Measurements from ENCODE around the gene IL1F10.

DNA sequence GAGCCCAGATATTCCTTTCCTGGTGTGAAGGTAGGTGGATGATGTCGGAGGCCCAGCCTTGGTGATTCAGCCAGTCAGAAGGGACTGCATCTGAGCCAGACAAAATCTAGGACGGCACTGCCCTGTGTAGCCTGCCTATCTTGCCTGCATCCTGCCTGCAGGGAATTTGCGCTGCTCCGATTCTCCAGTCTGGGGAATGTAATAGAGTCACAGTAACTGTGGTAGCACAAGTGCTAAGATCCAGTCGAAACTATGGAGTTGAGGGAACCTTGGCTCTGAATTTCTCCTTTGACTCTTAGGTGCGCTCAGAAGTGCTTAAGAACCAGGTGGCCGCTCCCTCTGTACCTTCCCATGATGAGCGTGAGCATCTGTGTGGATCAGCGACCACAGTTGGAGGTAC is 31.0 kb upstream of the IL1F10 start:
- TF ChIP-seq, protein P1, sequence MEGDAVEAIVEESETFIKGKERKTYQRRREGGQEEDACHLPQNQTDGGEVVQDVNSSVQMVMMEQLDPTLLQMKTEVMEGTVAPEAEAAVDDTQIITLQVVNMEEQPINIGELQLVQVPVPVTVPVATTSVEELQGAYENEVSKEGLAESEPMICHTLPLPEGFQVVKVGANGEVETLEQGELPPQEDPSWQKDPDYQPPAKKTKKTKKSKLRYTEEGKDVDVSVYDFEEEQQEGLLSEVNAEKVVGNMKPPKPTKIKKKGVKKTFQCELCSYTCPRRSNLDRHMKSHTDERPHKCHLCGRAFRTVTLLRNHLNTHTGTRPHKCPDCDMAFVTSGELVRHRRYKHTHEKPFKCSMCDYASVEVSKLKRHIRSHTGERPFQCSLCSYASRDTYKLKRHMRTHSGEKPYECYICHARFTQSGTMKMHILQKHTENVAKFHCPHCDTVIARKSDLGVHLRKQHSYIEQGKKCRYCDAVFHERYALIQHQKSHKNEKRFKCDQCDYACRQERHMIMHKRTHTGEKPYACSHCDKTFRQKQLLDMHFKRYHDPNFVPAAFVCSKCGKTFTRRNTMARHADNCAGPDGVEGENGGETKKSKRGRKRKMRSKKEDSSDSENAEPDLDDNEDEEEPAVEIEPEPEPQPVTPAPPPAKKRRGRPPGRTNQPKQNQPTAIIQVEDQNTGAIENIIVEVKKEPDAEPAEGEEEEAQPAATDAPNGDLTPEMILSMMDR (optimal IDR thresholded peaks at IDR 0.05 in 1 of 3, IDR thresholded peaks at IDR 0.05 in 1 of 3, conservative IDR thresholded peaks at IDR 0.05 in 1 of 3; ENCODE audit: extremely low read depth in 1 of 3, insufficient read depth in 2 of 3, low read length in 3 of 3) = no peak
- no peak for TF ChIP-seq EZH2 (IDR thresholded peaks at IDR 0.05; ENCODE audit: low read length)

Measured in keratinocyte (primary cell).